Neural progenitor cell (in vitro differentiated cells): ENCODE results near the gene USP34.

Experiments
- CTCF ChIP-seq: fragments of 200-600 bp; sonication (generic); IDR thresholded peaks from 2 replicates; pipeline ENCODE4 v1.5.1; 2017; ENCODE audit warnings: antibody characterized with exemption, mild to moderate bottlenecking
- EZH2 ChIP-seq: fragments of 200-600 bp; sonication (generic); IDR thresholded peaks from 2 replicates; pipeline ENCODE4 v1.6.1; 2017; ENCODE audit warnings: antibody characterized with exemption, mild to moderate bottlenecking, moderate library complexity

DNA sequence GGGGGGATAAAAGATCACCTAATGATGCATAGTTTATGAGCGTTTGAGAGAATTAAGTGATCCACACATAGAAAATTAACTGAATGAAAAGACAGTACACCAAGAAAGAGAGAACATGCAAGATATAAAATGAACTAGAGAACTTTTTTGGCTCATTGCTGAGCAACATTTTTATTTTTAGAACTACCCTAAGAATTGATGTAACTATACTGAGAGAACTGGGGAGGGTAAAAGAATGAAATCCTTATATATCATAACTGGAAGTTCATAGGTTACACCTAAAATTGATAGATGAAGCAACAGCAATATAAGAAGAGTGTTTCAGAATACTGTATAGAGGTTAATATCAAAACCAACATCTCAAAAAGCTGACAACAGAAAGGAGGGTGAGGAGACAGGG, 55.6 kb downstream of the USP34 start:
- TF ChIP-seq EZH2 (no peak), CTCF (no peak)
